Measurements from ENCODE around the gene RYK. TPM values are rescaled to one million over a fixed set of nuclear protein-coding genes. Genes with fewer than 3 reads are reported as not detected.

Gene RYK
- total RNA-seq, 1 experiment from 2014 or later = 60.6 TPM

DNA sequence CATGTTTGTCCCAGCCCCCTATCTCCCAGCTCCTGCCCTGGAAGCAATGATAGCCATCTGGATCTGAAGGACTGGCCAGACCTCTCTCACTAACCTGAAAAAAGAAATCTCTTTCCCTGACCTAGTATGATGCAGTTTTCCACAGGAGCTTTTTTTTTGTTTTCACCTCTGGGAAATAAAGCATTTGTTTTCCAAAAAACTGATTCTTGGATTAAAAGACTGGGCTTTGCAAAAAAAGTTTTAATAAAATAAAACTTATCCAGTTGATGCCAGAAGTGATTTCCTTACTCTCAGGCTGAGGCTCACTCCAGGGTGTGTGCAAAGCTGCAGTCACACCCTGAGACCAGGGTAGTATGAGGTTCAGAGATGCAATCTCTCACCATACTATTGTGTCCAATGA lies 104.0 kb downstream of the RYK start:
- peaks cover 12 to 13% of the 10 kb centered on the region in 2 experiments for H3K4me1 Mint-ChIP-seq
- 0 out of 2 replicates have a peak, but pooled peaks cover 3% of the 10 kb centered on the region for H3K4me1 ChIP-seq (ENCODE audit: insufficient read depth, low read length)
- H3K23me2 ChIP-seq (ENCODE audit: insufficient read length, low read depth, low read length, poor library complexity, severe bottlenecking) = no peaks in the 10 kb centered on the region
- H3K14ac ChIP-seq (ENCODE audit: insufficient read depth, low read length) = no peak overlapping the region
- no peak for DNase-seq
- no peak overlapping the region for H2AK5ac ChIP-seq (ENCODE audit: insufficient read length, low read length)
- no peak overlapping the region for H3K18ac ChIP-seq (ENCODE audit: insufficient read length, low read depth, low read length)
- H2BK120ac ChIP-seq (ENCODE audit: low read depth, low read length, poor library complexity, severe bottlenecking) = no peak overlapping the region
- no peaks in the 10 kb centered on the region for H3K79me2 ChIP-seq (ENCODE audit: insufficient read depth, low read length)
- no peak overlapping the region for H3K4me3 Mint-ChIP-seq
- no peak overlapping the region for H3K4me2 ChIP-seq (ENCODE audit: insufficient read depth, insufficient read length, low read length)
- H3K79me1 ChIP-seq (ENCODE audit: insufficient read depth, low read depth, low read length, poor library complexity, severe bottlenecking) = no peaks in the 10 kb centered on the region
- H4K91ac ChIP-seq (ENCODE audit: insufficient read length, low read depth, low read length) = no peak overlapping the region
- no peak overlapping the region for H2BK20ac ChIP-seq (ENCODE audit: low read depth, low read length, poor library complexity, severe bottlenecking)
- no peak overlapping the region for H3K56ac ChIP-seq (ENCODE audit: insufficient read length, low read depth, low read length)
- no peak overlapping the region for H2BK5ac ChIP-seq (ENCODE audit: insufficient read length, low read length)
- H3K36me3 Mint-ChIP-seq (ENCODE audit: insufficient read depth in 1 of 3, low read depth in 3 of 3) = peaks cover 0 to 14% (median 1%) of the 10 kb centered on the region in 3 experiments; a peak in 5 of 7 replicates
- H3K9me3 ChIP-seq (ENCODE audit: control insufficient read depth, low read depth, low read length) = no peaks in the 10 kb centered on the region
- H3K9me3 Mint-ChIP-seq = peaks cover 0 to 11% of the 10 kb centered on the region in 2 experiments; a peak in 3 of 5 replicates
- TF ChIP-seq, protein P1, sequence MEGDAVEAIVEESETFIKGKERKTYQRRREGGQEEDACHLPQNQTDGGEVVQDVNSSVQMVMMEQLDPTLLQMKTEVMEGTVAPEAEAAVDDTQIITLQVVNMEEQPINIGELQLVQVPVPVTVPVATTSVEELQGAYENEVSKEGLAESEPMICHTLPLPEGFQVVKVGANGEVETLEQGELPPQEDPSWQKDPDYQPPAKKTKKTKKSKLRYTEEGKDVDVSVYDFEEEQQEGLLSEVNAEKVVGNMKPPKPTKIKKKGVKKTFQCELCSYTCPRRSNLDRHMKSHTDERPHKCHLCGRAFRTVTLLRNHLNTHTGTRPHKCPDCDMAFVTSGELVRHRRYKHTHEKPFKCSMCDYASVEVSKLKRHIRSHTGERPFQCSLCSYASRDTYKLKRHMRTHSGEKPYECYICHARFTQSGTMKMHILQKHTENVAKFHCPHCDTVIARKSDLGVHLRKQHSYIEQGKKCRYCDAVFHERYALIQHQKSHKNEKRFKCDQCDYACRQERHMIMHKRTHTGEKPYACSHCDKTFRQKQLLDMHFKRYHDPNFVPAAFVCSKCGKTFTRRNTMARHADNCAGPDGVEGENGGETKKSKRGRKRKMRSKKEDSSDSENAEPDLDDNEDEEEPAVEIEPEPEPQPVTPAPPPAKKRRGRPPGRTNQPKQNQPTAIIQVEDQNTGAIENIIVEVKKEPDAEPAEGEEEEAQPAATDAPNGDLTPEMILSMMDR (conservative IDR thresholded peaks at IDR 0.05) = no peak
- H4K5ac ChIP-seq (ENCODE audit: insufficient read length, low read depth, low read length) = no peak overlapping the region
- no peaks in the 10 kb centered on the region for H3K27me3 ChIP-seq (ENCODE audit: insufficient read depth, low read length)
- no peaks in the 10 kb centered on the region for H4K20me1 ChIP-seq (ENCODE audit: control insufficient read depth, insufficient read depth, insufficient read length)
- no peak overlapping the region for H3T11ph ChIP-seq (ENCODE audit: low read length)
- no peak overlapping the region for H3K4ac ChIP-seq (ENCODE audit: low read depth, low read length)
- no peaks in the 10 kb centered on the region; the same call in 1 of the 2 replicates for H3K27me3 Mint-ChIP-seq (ENCODE audit: low read depth)
- no peak overlapping the region for H4K8ac ChIP-seq (replicated peaks; ENCODE audit: insufficient read length, low read depth, low read length)
- no peak overlapping the region for H3K27ac ChIP-seq (ENCODE audit: insufficient read length, low read depth, low read length)
- no peak overlapping the region for H2BK15ac ChIP-seq (ENCODE audit: low read depth, low read length)
- no peak overlapping the region for H3K23ac ChIP-seq (ENCODE audit: insufficient read length, low read depth, low read length)
- no peak overlapping the region for H3K9ac ChIP-seq (ENCODE audit: extremely low read depth, insufficient read length, low read length)
- H3K27ac Mint-ChIP-seq = no peak overlapping the region
- no peak overlapping the region for H2BK12ac ChIP-seq (ENCODE audit: insufficient read length, low read depth, low read length)
- H2AFZ ChIP-seq (ENCODE audit: low read length) = no peak overlapping the region
